Hematopoietic multipotent progenitor cell treated with erythropoietin and hydrocortisone succinate and interleukin-3 and kit ligand, for 8 days (in vitro differentiated cells): Measurements from ENCODE around the gene ANKRA2.

Experiments used
- DNase-seq: peaks from one replicate; pipeline ENCODE4 v3.0.0-alpha.2; 2015

ANKRA2 gene, protein sequence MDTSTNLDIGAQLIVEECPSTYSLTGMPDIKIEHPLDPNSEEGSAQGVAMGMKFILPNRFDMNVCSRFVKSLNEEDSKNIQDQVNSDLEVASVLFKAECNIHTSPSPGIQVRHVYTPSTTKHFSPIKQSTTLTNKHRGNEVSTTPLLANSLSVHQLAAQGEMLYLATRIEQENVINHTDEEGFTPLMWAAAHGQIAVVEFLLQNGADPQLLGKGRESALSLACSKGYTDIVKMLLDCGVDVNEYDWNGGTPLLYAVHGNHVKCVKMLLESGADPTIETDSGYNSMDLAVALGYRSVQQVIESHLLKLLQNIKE

DNA sequence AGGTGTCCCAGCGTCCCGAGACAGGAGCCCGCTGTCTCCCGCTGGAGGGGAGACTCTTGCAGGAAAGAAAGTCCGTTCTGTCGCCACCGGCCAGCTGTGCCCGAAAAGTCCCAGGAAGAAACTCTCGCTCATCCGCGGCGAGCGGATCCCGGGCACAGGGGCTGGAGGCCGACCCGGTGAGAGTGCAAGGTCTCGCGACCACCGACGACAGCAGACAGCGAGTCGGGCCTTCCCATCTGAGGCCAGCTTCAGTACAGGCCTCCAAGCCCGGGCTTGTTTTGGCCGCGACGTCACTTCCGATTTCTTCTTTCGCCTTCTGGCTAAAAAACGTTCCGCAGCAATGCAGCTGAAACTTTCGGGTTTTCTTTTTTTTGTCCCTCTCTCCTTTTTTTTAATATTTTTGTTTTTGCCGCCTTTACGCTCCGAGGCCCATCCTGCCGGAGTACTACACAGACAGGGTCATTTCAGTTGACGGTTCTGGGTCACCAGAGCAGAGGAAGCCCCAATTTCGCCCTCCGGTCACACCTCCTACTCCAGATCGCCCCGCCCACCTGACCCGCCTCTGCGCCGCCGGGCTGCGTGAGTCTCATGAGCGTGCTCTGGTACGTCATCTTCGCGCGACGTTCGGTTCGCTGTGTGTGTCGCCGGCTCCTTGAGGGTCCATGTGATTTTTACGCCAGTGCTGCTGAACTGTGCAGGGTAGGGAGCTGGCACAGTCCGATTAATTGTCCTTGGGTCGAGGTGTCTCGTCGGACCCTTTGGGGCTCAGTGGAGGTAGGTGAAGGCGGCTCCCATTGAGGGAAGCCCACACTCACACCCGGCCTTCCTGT, at the start of gene ANKRA2, which contains the start of gene UTP15:
Gene ANKRA2 (minus strand): TSS at position 501 of the 830 bp plus-strand sequence. CDS start 2,758 bp downstream, outside the sequence.
Gene UTP15 (plus strand): TSS at position 605 of the 830 bp plus-strand sequence. CDS start 1,602 bp downstream, outside the sequence.
- peak; percentile 98 for DNase-seq

DNA sequence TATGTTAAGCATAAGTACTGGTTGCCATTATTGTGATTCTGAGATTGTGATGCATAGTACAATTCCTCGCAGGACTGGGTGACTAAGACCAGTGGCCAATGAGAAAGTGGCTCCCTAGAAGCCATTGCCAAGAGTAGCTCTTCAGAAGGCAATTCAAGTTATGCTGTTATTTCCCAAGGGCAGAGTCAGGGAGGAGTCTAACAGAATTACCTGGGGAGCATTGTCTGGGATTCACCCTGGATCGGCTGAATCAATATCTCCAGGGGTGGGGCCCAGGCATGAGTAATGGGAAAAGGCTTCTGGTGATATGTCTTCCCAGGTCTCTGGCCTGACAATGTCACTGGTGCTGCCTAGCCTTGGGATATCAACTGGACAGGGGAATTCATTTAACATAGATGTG, 49.6 kb upstream of the ANKRA2 start:
- DNase-seq = no peak

DNA sequence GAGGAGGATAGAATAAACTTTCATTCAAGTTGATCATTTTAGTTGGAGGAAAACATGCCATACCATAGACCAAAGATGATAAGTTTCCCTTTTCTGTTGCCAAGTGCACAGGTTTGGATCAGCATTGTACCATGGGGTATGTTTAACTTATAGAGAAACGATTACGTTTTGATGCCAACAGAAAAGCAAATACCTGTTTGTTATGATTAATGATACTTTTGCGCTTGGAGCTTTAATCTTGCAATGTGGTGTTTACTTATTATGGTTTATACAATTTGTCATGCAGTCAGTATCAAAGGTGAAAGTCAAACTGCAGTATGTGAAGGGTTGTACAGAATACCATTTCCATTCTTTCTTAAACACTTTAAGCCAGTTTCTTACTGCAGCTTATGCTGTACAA, 47.4 kb upstream of the ANKRA2 start:
- no peak for DNase-seq

DNA sequence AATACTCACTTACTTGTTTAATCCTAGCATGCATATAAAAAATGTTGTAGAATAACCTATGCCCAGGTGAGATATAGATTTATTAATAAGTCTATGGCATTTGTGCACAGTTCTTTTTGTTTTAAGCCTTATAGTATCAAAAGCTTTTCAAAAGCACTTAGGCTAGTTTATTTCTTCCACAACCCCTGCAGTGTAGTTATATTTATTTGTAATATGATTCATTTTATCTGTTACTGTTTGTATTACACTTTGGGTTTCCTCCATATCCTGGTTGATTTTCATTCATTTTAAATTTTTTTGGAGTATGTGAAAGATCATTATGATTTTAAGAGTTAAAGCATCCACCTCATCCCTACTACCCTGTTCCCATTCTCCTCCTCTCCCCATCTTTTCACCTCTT, 41.8 kb upstream of the ANKRA2 start:
- no peak for DNase-seq

DNA sequence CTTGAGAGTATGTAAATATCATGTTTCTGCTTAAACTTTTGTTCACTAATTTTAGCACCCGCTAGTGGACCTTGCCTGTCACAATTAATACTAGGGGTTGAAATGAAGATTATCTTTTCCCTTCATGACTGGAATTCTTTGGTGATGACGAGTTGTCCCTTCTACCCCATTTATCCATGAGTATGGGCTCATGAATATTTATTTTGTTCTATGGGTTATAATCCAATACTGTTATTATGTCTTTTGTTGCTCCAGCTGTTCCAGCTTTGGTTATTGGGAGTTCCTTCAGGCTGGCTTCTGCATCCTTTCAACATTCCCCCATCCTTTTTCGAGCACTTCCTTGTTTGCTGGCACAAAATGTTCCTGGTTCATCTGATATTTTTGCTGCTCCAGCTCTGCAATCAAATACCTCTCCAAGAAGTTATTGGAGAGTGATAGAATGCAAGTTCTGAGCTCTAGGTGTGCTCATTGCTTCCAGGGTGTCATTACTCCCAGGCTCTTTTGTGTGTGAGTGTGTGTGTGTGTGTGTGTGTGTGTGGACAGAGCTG, 40.8 kb upstream of the ANKRA2 start:
- no peak for DNase-seq

DNA sequence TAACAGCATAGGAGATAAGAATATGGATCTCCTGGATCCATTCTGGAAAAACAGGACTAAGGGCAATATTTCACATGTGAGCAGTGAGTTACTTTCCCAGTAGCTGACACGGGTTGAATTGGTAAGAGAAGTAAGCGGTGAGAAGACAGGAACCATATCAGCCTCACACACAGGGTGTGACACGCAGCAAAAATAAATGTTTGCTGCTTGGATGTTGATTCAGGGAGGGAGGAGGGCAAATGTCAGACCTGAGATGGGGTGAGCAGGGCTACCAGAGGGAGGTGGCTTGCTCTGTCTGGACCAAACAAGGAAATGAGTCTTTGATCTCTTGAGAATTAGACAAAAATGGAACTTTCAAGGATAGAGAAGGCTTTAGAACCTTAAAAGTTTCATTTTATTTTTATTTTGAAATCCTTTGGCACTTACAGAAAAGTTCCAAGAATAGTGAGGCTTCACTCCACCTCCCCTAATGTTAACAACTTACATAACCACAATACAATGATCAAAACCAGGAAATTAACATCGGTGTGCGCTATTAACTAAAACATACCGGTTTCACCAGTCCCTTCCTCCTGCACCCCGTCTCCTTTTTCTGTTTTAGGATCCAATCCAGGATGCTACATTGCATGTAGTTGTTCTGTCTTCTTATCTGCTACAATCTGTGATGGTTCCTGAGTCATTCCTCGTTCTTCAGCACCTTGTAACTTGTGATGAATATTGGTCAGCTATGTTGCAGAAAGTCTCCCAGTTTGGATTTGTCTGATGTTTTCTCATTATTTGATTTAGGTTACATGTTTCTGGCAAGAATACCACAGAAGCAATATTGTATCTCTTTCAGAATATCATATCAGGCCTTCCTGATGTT, 40.0 kb upstream of the ANKRA2 start:
- no peak for DNase-seq

DNA sequence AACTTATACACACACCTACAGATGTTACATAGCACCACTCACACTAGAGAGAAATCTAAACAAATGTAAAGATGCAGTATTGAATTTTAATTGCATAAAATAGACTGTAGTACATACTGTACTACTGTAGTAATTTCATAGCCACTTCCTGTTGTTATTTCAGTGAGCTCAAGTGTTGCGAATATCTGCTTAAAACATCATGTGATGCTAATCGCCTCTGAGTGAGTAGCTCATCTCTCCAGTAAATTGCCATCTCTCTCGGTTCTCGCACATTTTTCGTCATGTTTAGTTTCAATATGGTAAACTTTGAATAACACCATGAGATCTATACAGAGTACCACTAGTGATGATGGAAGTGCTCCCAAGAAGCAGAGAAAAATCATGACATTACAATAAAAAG, 38.6 kb upstream of the ANKRA2 start:
- DNase-seq = no peak

DNA sequence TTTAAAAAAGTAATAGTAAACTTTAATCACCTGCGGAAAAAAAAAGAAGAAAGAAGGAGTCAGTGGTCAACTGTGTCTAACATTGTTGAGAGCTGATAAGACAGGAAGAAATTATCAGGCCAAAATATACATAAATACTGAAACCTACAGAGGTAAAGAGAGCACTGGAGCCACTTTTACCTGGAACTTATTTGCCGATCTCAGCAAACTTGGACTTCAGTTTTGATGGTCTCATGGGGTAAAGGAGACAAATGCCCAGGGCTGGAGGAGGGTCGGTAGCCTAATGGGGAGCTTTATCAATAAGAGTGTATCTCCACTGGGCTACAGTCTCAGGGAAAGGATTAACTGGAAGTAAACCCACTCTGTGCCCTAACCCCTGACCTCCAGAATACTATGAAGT, 33.9 kb upstream of the ANKRA2 start:
- no peak for DNase-seq

DNA sequence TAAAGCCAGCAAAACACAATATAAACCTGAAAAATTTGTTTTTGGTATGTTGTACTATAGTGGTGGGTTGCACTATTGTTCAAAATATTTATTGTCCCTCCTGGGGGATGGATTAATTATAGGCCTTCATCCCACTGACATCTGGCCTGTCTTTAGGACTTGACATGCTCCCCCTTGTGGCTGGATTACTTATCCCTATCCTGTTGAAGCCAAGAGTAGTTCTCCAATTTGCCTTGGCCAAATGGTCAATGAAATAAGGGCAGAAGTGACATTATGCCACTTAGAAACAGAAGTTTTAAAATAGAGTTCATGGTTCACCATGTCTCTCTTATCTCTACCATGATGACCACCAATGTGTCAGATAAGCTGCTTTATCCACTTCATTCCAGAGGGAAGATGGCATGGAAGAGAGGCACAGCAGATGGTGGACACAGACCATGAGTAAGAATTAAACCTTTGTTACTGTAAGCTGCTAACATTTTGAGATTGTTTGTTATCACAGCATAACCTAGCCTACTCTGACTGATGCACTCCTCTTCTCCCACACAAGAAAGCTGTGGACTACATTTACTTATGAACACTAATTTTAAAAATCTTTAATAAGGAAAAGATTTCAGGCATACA, 31.4 kb upstream of the ANKRA2 start:
- DNase-seq = peak; percentile 64

DNA sequence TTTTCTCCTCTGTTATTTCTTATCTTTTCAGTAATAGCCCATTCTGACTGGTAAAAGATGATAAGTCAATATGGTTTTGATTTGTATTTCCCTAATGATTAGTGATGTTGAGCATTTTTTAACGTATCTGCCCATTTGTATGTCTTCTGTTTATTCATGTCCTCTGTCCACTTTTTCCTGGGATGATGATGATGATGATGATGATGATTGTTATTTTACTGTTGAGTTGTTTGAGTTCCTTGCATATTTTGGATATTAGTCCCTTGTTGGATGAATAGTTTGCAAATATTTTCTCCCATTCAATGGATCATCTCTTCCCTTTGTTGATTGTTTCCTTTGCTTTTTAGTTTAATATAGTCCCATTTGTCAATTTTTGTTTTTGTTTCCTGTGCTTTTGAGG, 27.1 kb upstream of the ANKRA2 start:
- no peak for DNase-seq

DNA sequence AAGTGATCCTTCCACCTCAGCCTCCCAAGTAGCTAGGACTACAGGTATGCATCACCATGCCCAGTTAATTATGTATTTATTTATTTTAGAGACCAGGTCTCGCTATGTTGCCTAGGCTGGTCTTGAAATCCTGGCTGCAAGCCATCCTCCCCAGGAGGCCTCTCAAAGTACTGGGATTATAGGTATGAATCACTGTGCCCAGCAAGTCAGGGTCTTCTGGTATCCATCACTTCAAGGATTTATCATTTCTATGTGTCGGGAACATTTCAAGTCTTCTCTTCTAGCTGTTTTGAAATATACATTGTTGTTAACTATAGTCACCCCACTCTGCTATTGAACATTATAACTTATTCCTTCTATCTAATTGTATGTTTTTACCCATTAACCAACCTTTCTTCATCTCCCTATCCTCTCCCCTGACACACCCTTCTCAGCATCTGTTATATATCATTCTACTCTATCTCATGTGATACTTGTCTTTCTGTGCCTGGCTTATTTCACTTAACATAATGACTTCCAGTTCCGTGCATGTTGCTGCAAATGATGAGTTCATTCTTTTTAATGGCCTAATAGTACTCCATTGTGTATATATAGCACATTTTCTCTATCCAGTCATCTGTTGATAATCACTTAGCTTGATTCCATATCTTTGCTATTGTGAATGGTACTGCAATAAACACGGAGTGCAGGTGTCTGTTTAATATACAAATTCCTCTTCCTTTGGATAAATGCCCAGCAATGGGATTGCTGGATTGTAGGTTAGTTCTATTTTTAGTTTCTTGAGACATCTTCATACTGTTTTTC, 26.5 kb upstream of the ANKRA2 start:
- DNase-seq = no peak

DNA sequence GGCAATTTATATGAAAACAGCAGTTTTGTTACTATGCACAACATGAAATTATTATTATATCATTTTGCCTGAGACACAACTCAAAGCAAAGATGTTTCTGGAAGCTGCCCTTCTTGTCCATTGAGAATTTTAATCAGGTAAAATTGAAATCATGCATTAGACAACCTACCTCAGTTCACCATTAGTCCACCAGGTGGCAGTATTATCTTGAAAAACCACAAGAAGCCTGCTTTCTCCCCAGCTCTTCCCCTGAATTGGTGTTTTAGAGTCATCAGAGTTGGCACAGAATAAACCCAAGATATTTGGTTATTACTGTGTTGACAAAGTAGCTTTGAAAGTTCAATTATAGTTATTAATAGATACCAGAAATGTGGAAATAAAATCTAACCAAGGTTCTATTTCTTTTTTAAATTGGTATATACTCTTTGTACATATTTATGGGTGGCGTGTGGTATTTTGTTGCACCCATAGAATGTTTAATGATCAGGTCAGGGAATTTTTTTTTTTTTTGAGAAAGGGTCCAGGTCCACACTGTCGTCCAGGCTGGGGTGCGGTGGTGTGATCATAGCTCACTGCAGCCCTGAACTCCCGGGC, 25.8 kb upstream of the ANKRA2 start:
- peak; percentile 81 for DNase-seq

DNA sequence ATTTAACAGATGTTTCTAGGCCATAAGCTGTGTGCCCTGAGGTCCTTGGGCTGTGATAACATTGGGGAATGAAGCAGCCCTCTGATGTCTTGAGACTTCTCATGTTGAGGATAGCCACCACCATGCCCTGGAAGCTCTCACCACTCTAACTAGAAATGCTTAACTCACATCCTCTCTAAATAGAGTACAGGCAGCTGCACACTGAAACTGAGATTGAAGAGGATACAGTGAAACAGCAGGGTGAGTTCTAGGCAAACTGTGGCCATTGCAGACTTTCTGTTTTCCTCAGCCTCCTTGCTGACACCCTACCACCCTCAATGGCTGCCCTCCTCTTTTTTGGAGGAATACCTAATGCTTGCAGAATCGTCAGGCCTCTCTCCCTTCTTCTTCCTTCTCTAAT, 22.5 kb upstream of the ANKRA2 start:
- DNase-seq = no peak

DNA sequence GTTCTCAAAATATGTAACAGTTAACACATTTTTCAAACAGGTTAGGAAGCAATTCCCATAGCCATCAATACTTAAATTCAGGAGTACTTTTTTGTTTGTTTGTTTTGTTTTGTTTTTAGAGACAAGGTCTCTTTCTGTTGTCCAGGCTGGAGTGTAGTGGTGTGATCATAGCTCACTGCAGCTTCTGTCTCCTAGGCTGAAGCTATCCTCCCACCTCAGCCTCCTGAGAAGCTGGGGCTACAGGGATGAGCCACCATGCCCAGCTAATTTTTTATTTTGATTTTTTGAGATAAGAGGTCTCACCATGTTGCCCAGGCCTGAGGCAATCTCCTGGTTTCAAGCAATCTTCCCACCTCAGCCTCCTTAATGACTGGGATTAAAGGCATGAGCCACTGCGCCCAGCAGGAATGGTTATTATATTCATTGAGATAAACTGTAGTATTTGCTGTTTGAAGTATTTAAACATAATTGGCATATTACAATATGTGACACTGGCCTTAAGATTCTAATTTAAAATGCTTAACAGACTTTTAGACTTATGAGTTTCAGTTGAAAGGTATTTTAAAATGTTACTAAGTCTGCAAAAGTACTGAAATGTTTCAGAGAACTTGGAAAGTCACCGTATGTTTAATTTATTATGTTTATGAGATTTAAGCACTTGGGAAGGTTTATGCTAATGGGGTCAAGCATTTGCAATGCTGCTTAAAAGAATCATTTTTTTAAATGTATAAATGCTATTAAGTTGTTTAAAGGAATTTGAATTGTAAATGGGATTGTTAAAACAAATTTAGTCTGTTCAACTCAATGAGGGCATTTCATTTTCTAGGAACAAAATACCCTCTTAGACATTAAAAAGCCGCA, 17.1 kb upstream of the ANKRA2 start:
- no peak for DNase-seq

DNA sequence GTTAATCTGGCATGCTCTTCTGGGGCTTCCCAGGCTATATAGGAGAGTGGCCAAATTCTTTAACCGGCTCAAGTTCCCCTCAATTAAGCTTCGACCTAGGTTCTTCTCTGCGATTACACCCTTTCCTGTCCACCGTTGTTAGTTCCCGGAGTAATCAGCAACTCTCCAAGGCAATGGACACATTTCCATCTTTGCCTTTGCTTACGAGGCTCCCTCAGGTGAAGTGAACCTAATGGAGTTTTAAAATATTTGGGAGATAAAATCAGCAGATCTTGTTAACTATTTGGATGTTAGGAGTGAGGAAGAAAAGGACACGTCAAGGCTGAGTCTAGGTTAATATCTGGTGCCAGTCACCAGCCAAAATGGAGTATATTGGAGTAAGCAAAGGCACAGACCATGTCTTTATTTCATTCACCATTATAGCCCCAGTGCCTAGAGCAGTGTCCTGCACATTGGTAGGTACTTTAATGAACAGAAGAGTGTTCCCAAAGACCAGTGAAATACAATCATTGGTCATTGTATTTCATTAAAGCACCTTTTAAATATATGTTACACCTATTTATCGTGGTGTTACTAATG, 619 bp upstream of the ANKRA2 start:
- peak; percentile 37 for DNase-seq

DNA sequence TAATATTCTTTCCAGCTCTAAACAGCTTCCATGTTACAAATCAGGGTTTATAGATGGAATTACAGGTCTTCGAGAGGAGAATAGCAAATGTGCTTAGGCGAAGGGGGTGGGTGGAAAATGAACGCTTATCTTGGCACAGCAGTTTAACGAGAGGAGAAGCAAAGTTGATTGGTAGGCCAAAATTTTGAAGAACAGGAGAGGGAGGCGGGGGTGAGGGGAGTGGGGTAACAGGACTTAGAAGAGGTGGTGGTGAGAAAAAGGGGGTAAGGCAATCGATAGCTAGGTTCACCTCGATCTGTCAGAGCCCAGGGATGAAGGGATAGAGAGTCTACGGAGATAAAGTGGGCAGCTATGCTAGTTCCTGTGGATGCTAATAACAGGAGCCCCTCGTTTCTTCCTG, 764 bp downstream of the ANKRA2 start:
- DNase-seq = peak; percentile 81

DNA sequence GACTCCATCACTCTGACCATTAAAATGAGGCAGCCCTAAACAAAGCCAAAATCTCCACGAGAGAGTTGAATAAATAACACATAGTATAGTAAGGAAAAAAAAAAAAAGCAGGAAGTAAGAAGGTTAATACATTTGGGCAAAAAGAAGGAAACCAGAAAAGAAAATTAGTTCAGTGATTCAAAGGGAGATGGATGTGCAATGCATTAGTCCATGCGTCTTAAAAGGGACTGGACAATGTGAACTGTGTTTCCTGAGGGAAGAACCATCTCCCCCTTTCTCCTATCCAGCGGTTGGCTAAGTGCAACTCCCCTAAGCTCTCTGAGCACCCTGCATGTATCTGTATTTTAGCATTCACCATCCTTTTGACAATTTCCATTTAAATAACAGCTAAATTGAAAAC, 1.4 kb downstream of the ANKRA2 start:
- DNase-seq = no peak

DNA sequence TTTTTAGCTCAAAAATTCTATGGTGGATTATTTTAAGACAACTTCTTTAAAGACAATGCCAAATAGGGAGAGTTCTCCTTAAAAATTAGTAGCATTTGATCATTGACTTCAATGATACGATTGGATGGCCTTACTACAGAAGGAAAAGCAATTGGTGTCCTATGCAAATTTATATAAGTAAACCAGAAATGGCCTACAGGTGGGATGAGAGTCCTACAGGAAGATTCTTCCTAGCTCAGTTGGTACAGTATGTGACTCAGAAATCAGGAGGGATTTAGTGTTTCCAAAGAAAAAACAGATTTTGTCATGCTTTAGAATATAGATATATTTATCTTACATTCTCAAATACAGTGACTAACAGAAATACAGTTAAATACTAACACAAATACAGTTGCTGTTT, 6.5 kb downstream of the ANKRA2 start:
- no peak for DNase-seq

DNA sequence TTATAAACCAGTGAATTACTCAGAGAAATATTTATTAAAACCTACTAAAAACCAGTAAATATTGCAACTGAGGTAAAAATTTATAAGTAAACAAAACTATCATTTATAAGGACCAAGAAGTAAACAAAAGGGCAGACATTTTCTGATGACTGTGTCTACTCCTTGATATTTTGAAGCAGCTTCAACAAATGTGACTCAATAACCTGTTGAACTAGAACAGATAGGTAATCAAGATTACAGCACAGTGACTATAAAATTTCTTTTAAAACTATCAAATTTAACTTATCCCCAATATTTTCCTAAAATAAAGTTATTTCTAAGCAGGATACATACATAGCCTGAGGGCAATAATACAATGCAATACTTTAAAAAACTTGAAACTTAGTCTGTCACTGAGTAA, 12.8 kb downstream of the ANKRA2 start:
- DNase-seq = no peak

DNA sequence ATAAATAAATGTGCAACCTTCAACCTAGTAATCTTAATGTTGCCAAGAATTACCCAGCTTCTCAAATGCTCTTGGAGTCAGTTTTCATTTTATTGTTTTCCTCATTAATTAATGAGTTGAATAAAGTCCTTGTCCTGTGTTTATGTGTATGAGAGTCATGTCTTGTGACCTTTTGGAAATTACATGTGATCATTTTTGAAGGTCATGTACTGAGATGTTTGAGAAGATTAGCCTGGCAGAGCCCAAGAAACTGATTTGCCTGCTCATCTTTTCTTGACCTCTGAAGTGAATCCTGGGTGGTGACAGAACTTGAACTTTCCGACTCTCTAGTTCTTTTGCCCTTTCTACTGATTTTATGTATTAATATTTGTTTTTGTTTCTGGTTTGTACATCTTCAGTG, 15.4 kb downstream of the ANKRA2 start:
- no peak for DNase-seq
